Lower lobe of right lung (tissue), 2 donors: Measurements from ENCODE around the gene KRT5. TPM values are rescaled to one million over a fixed set of nuclear protein-coding genes. Genes with fewer than 3 reads are reported as not detected.

Experiments used
- ATAC-seq, 2 donors: fragments of 200-7000 bp; cut with Tn5 transposase; one replicate each; pipeline ENCODE4 v1.9.1; 2020 to 2022; ENCODE audit warnings: mild to moderate bottlenecking in 2 of 2, moderate library complexity in 2 of 2
- DNase-seq: peaks from one replicate; pipeline ENCODE4 v3.0.0-alpha.2; 2020
- H3K27ac ChIP-seq: fragments of 200-600 bp; one replicate; pipeline ENCODE4 v1.8.0; 2022
- H3K27me3 ChIP-seq: fragments of 200-600 bp; one replicate; pipeline ENCODE4 v1.8.0; 2022; ENCODE audit warnings: low read depth
- H3K36me3 ChIP-seq: fragments of 200-600 bp; one replicate; pipeline ENCODE4 v1.8.0; 2022; ENCODE audit warnings: mild to moderate bottlenecking
- H3K4me1 ChIP-seq: fragments of 200-600 bp; one replicate; pipeline ENCODE4 v1.8.0; 2022
- H3K4me3 ChIP-seq: fragments of 200-600 bp; one replicate; pipeline ENCODE4 v1.8.0; 2022; ENCODE audit warnings: mild to moderate bottlenecking
- H3K9me3 ChIP-seq: fragments of 200-600 bp; one replicate; pipeline ENCODE4 v1.8.0; 2022
- CTCF ChIP-seq: fragments of 200-600 bp; IDR thresholded peaks from one replicate; pipeline ENCODE4 v1.8.0; 2022; ENCODE audit warnings: antibody characterized with exemption, mild to moderate bottlenecking
- intact Hi-C: fragments of 100-400 bp; cut with DNase I; formaldehyde crosslinking; loops from one replicate; pipeline ENCODE4 v1.11.0; 2022
- total RNA-seq: library from RNA; stranded (reverse); fragmentation: NEBNext Ultra II Directional; extraction: Animal tissue kit (Norgen Biotek cat#: 25700); gene quantifications from one replicate; pipeline ENCODE4 v1.2.1, GENCODE V29; 2021
- donor health status: DM: no; HTN: yes; CAD: no; lungs with severe emphysema.

Gene KRT5
- total RNA-seq, 1 donor from 2014 or later: 0.65 TPM

GRCh38 chr12:52559979-52560378, 39.8 kb upstream of the KRT5 start:
- H3K27me3 ChIP-seq: peaks cover 49% of the 10 kb centered on the region
- no peaks in the 10 kb centered on the region for H3K36me3 ChIP-seq
- H3K27ac ChIP-seq: no peak overlapping the region
- no peaks in the 10 kb centered on the region for H3K4me1 ChIP-seq
- TF ChIP-seq CTCF: no peak
- intact Hi-C loops: no loop called here
- no peaks in the 10 kb centered on the region for H3K9me3 ChIP-seq
- H3K4me3 ChIP-seq: no peak overlapping the region
- ATAC-seq (no peak), DNase-seq (no peak)

GRCh38 chr12:52558781-52559445, 38.7 kb upstream of the KRT5 start:
- no peaks in the 10 kb centered on the region for H3K9me3 ChIP-seq
- ATAC-seq (no peak), DNase-seq (no peak)
- peaks cover 38% of the 10 kb centered on the region for H3K27me3 ChIP-seq
- no peak overlapping the region for H3K4me3 ChIP-seq
- intact Hi-C loops: no loop called here
- no peak overlapping the region for H3K27ac ChIP-seq
- H3K36me3 ChIP-seq: no peaks in the 10 kb centered on the region
- no peaks in the 10 kb centered on the region for H3K4me1 ChIP-seq
- TF ChIP-seq CTCF: no peak

- ATAC-seq (no peak), DNase-seq (no peak)
- Histone ChIP-seq H3K4me3 (no peak overlapping the region), H3K27me3 (peaks cover 35% of the 10 kb centered on the region), H3K9me3 (no peaks in the 10 kb centered on the region), H3K27ac (no peak overlapping the region), H3K4me1 (no peaks in the 10 kb centered on the region), H3K36me3 (no peaks in the 10 kb centered on the region)
- intact Hi-C loops: no loop called here
- no peak for TF ChIP-seq CTCF
Observed at GRCh38 chr12:52557476-52557875, 37.3 kb upstream of the KRT5 start.

- no peak for ATAC-seq
- TF ChIP-seq CTCF: no peak
Observed at GRCh38 chr12:52555577-52555976, 35.4 kb upstream of the KRT5 start.

GRCh38 chr12:52552681-52553195, 32.5 kb upstream of the KRT5 start, which contains the start of gene KRT71:
KRT71 (minus strand) TSS chr12:52553145; CDS start chr12:52553077, 68 bp downstream.
- Histone ChIP-seq H3K27ac (no peak within 1 kb of the TSS), H3K4me1 (no peaks in the 10 kb centered on the region), H3K4me3 (no peak within 1 kb of the TSS), H3K27me3 (peaks cover 11% of the 10 kb centered on the region), H3K9me3 (no peaks in the 10 kb centered on the region), H3K36me3 (no peaks in the 10 kb centered on the region)
- intact Hi-C loops: no loop called here
- ATAC-seq: no peak
- DNase-seq: no peak
- no peak for TF ChIP-seq CTCF

More at GRCh38 chr12:52555577-52555976, 35.4 kb upstream of the KRT5 start:
- Histone ChIP-seq H3K27ac (no peak overlapping the region), H3K9me3 (no peaks in the 10 kb centered on the region), H3K36me3 (no peaks in the 10 kb centered on the region), H3K4me1 (no peaks in the 10 kb centered on the region), H3K4me3 (no peak overlapping the region), H3K27me3 (peaks cover 35% of the 10 kb centered on the region)
- DNase-seq: no peak
- intact Hi-C loops: no loop called here
